Aorta (tissue), 5 donors: ENCODE data around the gene GPS1. TPM values are rescaled to one million over a fixed set of nuclear protein-coding genes. Genes with fewer than 3 reads are reported as not detected.

Source experiments
- ATAC-seq: fragments of 200-7000 bp; cut with Tn5 transposase; one replicate; pipeline ENCODE4 v1.9.1; 2022; ENCODE audit warnings: moderate library complexity; ENCODE audit not compliant: low FRiP score
- DNase-seq, 2 donors: peaks; one replicate each; pipeline ENCODE4 v3.0.0-alpha.2; 2020
- H3K27ac ChIP-seq, 2 donors: one replicate each; pipeline ENCODE4 v1.5.1; 2013; ENCODE audit warnings: low read length in 2 of 2, mild to moderate bottlenecking in 2 of 2, moderate library complexity in 2 of 2, control low read depth in 1 of 2, inconsistent platforms in 1 of 2, low read depth in 1 of 2
- H3K27me3 ChIP-seq, 2 donors: one replicate each; pipeline ENCODE4 v1.6.1; 2013; ENCODE audit warnings: control low read depth in 1 of 2, low read length in 1 of 2, mild to moderate bottlenecking in 1 of 2, moderate library complexity in 1 of 2; ENCODE audit not compliant: insufficient read depth in 2 of 2, control insufficient read depth in 1 of 2
- H3K36me3 ChIP-seq, 2 donors: one replicate each; pipeline ENCODE4 v1.6.1; 2013; ENCODE audit warnings: control low read depth in 1 of 2, low read length in 1 of 2, mild to moderate bottlenecking in 1 of 2; ENCODE audit not compliant: insufficient read depth in 2 of 2, control insufficient read depth in 1 of 2
- H3K4me1 ChIP-seq, 2 donors: one replicate each; pipeline ENCODE4 v1.6.1; 2013; ENCODE audit warnings: low read length in 2 of 2, control low read depth in 1 of 2, mild to moderate bottlenecking in 1 of 2, moderate library complexity in 1 of 2; ENCODE audit not compliant: insufficient read depth in 2 of 2, control insufficient read depth in 1 of 2
- H3K4me3 ChIP-seq, 2 donors: one replicate each; pipeline ENCODE4 v1.5.1; 2013; ENCODE audit warnings: low read length in 2 of 2, control low read depth in 1 of 2, mild to moderate bottlenecking in 1 of 2
- H3K9me3 ChIP-seq: one replicate; pipeline ENCODE4 v1.6.1; 2013; ENCODE audit warnings: mild to moderate bottlenecking, low read length; ENCODE audit not compliant: control insufficient read depth
- WGBS, 2 donors: extraction: QIAGEN DNeasy Blood & Tissue Kit; methylation state at CpG; one replicate each; pipeline ENCODE4 v1.1.7; 2013; 5-methylcytosine and 5-hydroxymethylcytosine counted together
- intact Hi-C, 2 donors: fragments of 100-400 bp; cut with DNase I; formaldehyde crosslinking; loops; one replicate each; pipeline versions ENCODE4 v1.14.2 to v1.15.0; 2022
- polyA plus RNA-seq, 2 donors: library from polyadenylated mRNA; stranded (reverse); fragments of 200-250 nt; gene quantifications; one replicate each; pipeline ENCODE4 v1.2.3, GENCODE V29; 2013
- total RNA-seq, 2 donors: library from RNA; stranded (reverse); fragmentation: NEBNext Ultra II Directional; extraction: Animal tissue kit (Norgen Biotek cat#: 25700); gene quantifications; one replicate each; pipeline ENCODE4 v1.2.1, GENCODE V29; 2021
- donor health status: healthy with polysubstance abuse.
- donor health status: Bipolar disorder and iron deficiency.
- donor health status: DM: no; HTN: no; CAD: no.
- donor health status: DM: no; HTN: no; CAD: no.
- donor health status: DM: yes; HTN: yes; CAD: no.

The GPS1 gene
- total and polyA plus RNA-seq, 4 donors, result 46.9 to 171 (median 54.1) TPM

DNA sequence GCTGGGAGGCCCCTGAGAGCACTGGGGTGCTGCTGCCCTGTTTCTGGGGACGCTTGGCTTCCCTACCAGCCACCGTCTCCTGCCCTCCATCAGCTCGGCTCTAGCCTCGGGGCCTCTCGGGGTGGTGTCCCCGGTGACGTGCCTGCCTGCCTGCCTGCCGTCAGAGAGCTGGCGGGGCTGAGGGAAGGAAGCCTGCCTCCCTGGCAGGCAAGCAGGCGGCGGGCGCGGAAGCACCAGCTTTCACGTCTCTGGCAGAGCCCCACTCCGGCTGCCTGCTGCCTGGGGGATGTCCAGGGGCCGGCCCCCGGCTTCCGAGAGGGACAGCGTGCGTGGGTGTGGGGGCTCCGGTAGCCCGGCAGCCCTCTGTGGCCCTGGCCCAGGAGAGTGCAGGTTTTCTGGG is 38.4 kb upstream of the GPS1 start:
- Histone ChIP-seq H3K27me3 (no peaks in the 10 kb centered on the region), H3K4me3 (no peak overlapping the region), H3K4me1 (no peaks in the 10 kb centered on the region), H3K27ac (peak overlapping the region in 1 of 2 donors; percentile 8), H3K9me3 (no peaks in the 10 kb centered on the region), H3K36me3 (no peaks in the 10 kb centered on the region)
- intact Hi-C loops, result no loop called here
- ATAC-seq (peak; percentile 34), DNase-seq (peak; percentile 77 to 87)
- 27 to 40% methylated on average over 16 to 22 of the region's 22 CpGs for WGBS, 2 donors

DNA sequence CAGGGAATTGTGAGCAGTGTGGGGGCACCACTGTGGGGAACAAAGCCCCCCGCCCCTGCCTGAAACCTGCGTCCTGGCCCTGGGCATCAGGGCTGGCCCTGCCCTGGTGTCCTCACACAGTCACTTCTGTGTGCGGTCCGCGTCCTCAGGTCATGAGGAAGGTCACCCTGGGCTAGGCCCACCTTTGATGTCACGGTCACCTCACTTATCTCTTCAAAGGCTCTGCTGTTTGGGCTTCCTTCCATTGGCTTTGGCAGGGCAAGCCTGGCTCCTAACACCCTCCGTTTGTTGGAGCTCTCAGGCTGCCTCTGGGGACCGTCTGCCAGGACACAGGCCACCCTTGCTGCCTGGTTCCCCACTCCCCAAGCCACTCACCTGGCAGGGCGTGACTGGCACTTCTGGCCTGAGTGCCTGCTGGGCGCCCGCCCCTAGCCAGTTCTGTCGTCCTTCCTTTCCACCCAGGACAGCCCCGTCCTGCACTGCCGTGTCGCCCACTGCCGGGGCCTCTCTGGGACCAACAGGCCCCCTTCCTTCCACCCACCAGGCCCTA is 37.9 kb upstream of the GPS1 start:
- no peaks in the 10 kb centered on the region for H3K36me3 ChIP-seq
- no peaks in the 10 kb centered on the region for H3K4me1 ChIP-seq
- 78 to 81% methylated on average over 15 to 16 of the region's 16 CpGs for WGBS, 2 donors
- peak; percentile 1 for ATAC-seq
- no peaks in the 10 kb centered on the region for H3K9me3 ChIP-seq
- no peak for DNase-seq
- intact Hi-C loops, result no loop called here
- H3K27ac ChIP-seq, result no peak overlapping the region
- no peaks in the 10 kb centered on the region for H3K27me3 ChIP-seq
- H3K4me3 ChIP-seq, result no peak overlapping the region

DNA sequence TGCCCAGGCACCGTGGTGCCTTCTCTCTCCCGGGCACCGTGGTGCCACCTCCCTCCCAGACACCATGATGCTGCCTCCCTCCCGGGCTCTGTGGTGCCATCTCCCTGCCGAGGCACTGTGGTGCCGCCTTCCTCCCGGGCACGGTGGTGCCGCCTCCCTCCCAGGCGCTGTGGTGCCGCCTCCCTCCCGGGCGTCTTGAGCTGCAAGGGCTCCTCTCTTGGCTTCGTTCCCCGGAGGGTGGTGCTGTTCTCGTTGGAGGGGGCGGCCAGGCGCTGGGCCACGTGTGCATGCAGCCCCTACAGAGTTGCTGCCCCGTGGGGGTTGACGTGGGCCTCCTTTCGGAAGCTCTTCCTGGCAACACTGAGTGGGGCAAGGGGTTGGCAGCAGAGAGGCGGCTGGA is 37.3 kb upstream of the GPS1 start:
- ATAC-seq (no peak), DNase-seq (no peak)
- no peaks in the 10 kb centered on the region for H3K27me3 ChIP-seq
- WGBS, 2 donors, result 78 to 83% methylated on average over 22 to 23 of the region's 23 CpGs
- intact Hi-C loops, result no loop called here
- H3K9me3 ChIP-seq, result no peaks in the 10 kb centered on the region
- H3K27ac ChIP-seq, result no peak overlapping the region
- H3K4me3 ChIP-seq, result no peak overlapping the region
- H3K4me1 ChIP-seq, result no peaks in the 10 kb centered on the region
- no peaks in the 10 kb centered on the region for H3K36me3 ChIP-seq

DNA sequence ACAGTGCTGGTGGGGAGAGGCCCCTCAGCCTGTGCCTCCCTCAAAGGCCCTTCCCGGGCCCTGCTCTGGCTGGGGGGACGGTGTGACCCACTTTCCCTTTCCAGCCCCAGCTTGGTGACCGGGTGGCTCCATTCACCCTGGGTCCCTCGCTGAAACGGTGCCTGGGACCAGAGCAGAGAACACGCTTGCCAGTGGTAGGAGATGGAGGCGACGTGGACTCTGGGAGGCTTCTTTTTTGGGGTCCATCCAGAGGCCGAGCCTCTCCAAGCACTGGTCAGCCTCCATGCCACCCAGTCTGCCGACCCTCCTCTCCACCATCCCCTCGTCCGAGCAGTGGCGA is 36.8 kb upstream of the GPS1 start:
- intact Hi-C loops, result no loop called here
- Histone ChIP-seq H3K9me3 (no peaks in the 10 kb centered on the region), H3K4me3 (no peak overlapping the region), H3K4me1 (no peaks in the 10 kb centered on the region), H3K27ac (no peak overlapping the region), H3K27me3 (no peaks in the 10 kb centered on the region), H3K36me3 (no peaks in the 10 kb centered on the region)
- ATAC-seq, result no peak
- WGBS, 2 donors, result 85 to 89% methylated on average over 13 of the region's 13 CpGs
- DNase-seq, result no peak

DNA sequence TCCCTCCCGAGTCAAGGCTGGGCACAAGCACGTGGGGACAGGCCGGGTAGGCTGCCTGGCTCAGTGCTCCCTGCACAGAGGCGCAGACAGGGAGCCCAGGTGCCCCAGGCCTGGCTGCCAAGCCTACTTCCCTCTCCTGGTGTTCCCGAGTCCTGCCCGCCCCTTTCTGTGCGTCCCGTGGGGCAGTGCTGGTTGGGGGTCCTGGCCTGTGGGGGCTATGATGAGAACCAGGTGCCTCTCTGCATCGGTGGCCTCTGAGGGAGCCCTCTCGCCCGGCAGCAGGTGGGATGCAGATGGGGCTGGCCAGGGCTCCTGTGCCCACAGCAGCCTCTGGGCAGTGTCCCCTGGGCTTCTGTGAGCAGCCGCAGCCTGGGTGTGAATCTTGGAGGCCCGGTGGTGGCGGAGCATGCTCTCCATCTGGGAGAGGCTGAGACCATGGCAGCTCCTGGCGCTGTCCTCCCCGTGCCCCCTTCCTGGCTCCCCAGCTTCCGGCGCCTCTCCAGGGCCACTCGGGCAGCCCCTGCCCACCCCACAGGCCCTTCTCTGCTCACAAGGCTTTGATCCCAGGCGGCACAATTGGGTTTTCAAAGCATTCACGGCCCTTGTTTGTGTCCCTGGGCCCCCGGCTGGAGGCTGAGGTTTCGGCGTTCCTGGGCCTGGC is 36.3 kb upstream of the GPS1 start:
- ATAC-seq (no peak), DNase-seq (no peak)
- no peak overlapping the region for H3K4me3 ChIP-seq
- H3K27ac ChIP-seq, result no peak overlapping the region
- H3K4me1 ChIP-seq, result no peaks in the 10 kb centered on the region
- intact Hi-C loops, result no loop called here
- no peaks in the 10 kb centered on the region for H3K27me3 ChIP-seq
- no peaks in the 10 kb centered on the region for H3K9me3 ChIP-seq
- 83 to 87% methylated on average over 23 to 24 of the region's 24 CpGs for WGBS, 2 donors
- H3K36me3 ChIP-seq, result no peaks in the 10 kb centered on the region

DNA sequence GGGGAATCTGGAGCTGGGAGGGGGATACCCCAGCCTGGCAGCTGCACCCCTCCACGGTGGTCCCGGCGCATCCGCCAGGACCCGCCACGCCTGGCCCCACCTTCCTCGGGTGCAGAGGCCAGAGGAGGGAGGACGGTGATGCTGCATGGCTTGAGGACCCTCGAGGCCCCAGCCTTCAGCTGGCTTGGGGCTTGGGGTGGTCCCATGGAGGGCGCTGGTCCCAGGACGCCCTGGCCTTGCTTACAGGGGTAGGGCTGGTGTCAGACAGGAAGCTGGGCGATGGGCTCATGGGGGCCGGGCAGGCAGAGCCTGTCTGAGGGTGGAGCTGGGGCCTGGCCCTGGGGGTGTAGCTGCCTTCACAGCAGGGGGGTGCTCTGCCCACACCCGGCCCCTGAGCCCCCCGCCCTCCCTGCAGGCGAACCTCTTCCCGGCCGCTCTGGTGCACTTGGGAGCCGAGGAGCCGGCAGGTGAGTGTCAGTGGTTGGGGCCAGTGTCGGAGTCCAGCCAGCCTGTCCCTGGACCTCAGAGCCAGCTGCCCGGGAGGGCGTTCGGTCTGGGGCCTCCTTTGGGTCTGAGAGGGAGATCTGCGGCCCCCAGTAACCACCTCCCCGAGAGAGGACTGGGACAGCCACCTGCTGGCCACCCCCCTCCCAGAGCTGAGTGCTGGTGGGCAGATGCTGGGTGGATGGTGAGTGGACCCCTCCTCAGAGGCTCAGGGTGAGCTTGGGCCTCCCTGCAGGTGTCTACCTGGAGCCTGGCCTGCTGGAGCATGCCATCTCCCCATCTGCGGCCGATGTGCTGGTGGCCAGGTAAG is 35.4 kb upstream of the GPS1 start:
- no peaks in the 10 kb centered on the region for H3K27me3 ChIP-seq
- H3K36me3 ChIP-seq, result no peaks in the 10 kb centered on the region
- no peaks in the 10 kb centered on the region for H3K4me1 ChIP-seq
- intact Hi-C loops, result no loop called here
- 90 to 91% methylated on average over 28 of the region's 28 CpGs for WGBS, 2 donors
- ATAC-seq (no peak), DNase-seq (no peak)
- no peak overlapping the region for H3K27ac ChIP-seq
- H3K4me3 ChIP-seq, result no peak overlapping the region
- H3K9me3 ChIP-seq, result no peaks in the 10 kb centered on the region

DNA sequence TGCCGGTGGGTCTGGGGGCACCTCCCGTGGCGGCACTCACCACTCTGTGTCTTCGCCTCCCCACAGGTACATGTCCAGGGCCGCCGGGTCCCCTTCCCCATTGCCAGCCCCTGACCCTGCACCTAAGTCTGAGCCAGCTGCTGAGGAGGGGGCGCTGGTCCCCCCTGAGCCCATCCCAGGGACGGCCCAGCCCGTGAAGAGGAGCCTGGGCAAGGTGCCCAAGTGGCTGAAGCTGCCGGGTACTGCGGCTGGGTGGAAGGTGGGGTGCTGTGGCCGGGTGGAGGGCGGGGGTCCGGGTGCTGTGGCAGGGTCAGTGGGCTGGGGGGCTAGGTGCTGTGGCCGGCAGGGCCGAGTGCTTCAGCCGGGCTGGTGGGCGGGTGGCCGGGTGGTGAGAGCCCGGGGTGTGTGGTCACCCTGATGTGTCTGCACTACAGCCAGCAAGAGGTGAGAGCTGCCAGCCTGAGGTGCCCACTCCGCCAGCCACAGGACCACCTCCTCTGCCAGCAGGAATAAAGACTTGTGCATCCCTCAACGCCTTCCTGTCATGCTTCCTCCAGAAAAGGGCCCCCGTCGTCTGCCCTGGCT is 34.7 kb upstream of the GPS1 start:
- Histone ChIP-seq H3K4me1 (no peaks in the 10 kb centered on the region), H3K9me3 (no peaks in the 10 kb centered on the region), H3K36me3 (no peaks in the 10 kb centered on the region), H3K4me3 (no peak overlapping the region), H3K27me3 (no peaks in the 10 kb centered on the region), H3K27ac (no peak overlapping the region)
- 86 to 89% methylated on average over 24 of the region's 24 CpGs for WGBS, 2 donors
- intact Hi-C loops, result no loop called here
- no peak for ATAC-seq
- no peak for DNase-seq

DNA sequence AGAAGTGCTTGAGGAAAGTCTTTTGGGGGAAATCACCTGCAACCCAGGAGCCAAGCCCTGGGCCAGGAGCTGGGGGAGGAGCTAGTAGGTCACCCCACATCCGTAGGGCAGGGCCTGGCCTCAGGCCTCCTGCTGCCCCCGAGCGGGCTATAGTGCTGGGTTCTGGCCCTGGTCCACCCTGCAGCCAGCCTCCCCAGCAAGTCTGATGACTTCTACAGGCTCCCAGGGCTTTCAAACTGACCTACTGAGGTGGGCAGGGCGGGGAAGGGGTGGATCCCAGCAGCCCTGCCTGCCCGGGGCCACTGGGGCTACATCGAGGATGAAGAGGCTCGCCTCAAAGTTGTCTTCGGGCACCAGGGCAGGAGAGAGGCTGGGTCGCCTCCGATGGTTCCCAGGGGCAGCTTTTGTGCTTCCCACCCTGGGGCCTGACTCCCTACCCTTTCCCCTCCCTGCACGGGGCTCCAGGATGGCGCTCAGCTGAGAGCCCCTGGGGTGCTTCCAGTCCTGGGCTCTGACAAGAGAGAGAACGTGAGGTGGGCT is 34.0 kb upstream of the GPS1 start:
- DNase-seq, result no peak
- Histone ChIP-seq H3K9me3 (no peaks in the 10 kb centered on the region), H3K4me3 (no peak overlapping the region), H3K27me3 (no peaks in the 10 kb centered on the region), H3K4me1 (no peaks in the 10 kb centered on the region), H3K36me3 (no peaks in the 10 kb centered on the region), H3K27ac (no peak overlapping the region)
- ATAC-seq, result no peak
- 87% methylated on average over 13 of the region's 13 CpGs for WGBS, 2 donors
- intact Hi-C loops, result no loop called here
